GM12878 (cell line): ENCODE measurements around the gene TBC1D10B. TPM values are rescaled to one million over a fixed set of nuclear protein-coding genes. Genes with fewer than 3 reads are reported as not detected.

Source experiments
- ATAC-seq: fragments of 200-7000 bp; cut with Tn5 transposase; 3 replicates; pipeline ENCODE4 v1.9.1; 2020; ENCODE audit warnings: mild to moderate bottlenecking, moderate library complexity
- BruUV-seq: library from RNA; stranded (reverse); fragments of 400-500 nt; replicated peaks from 2 replicates; lab custom pipeline; 2021; lab: Mats Ljungman, UMichigan
- CTCF ChIA-PET: fragments of 300-600 bp; sonication (Branson Sonifier 250); formaldehyde crosslinking; extraction: SDS; loops from one replicate; lab custom pipeline; 2021; ENCODE audit warnings: inconsistent platforms; lab: Yijun Ruan, JAX
- POLR2A ChIA-PET: fragments of 350-600 bp; formaldehyde crosslinking; extraction: SDS; loops from one replicate; lab custom pipeline; 2021; ENCODE audit warnings: inconsistent platforms; lab: Charles Lee
- RAD21 ChIA-PET: fragments of 300-600 bp; sonication (Branson Sonifier 250); formaldehyde crosslinking; loops from one replicate; lab custom pipeline; 2023; ENCODE audit warnings: antibody characterized with exemption; ENCODE audit not compliant: unreplicated experiment; lab: Charles Lee
- SMC1A ChIA-PET: fragments of 300-600 bp; sonication (Branson Sonifier 250); formaldehyde crosslinking; loops from one replicate; lab custom pipeline; 2023; ENCODE audit not compliant: unreplicated experiment, uncharacterized antibody; lab: Charles Lee
- DNase-seq: peaks from one replicate; pipeline ENCODE4 v3.0.0-alpha.2; 2011; ENCODE audit warnings: low read depth, low spot score
- FAIRE-seq: peaks from 3 replicates; lab custom pipeline; 2011; peaks lifted over from hg19 to GRCh38; lab: Jason Lieb, UNC
- H2AFZ ChIP-seq: 2 replicates; pipeline ENCODE4 v1.6.0; 2011; ENCODE audit warnings: low read depth, low read length, control low read depth; ENCODE audit not compliant: control insufficient read depth
- H3K27ac ChIP-seq: 2 replicates; pipeline ENCODE4 v1.5.1; 2011; ENCODE audit warnings: control low read depth; ENCODE audit not compliant: control insufficient read depth, insufficient read depth
- H3K27me3 ChIP-seq, 2 experiments: replicated peaks in 1 of 2; 2 replicates each; pipeline versions ENCODE4 v1.6.0 to v1.6.1; 2011; ENCODE audit warnings: low read length in 1 of 2; ENCODE audit not compliant: control insufficient read depth in 2 of 2, insufficient read depth in 2 of 2
- H3K36me3 ChIP-seq, 2 experiments: 2 replicates each; pipeline ENCODE4 v1.5.1; 2011; ENCODE audit warnings: low read length in 1 of 2; ENCODE audit not compliant: control insufficient read depth in 2 of 2, insufficient read depth in 2 of 2
- H3K4me1 ChIP-seq: 2 replicates; pipeline ENCODE4 v1.6.1; 2011; ENCODE audit warnings: mild to moderate bottlenecking, low read length, moderate library complexity, mixed read lengths; ENCODE audit not compliant: control insufficient read depth, insufficient read depth
- H3K4me2 ChIP-seq: 2 replicates; pipeline ENCODE4 v1.6.0; 2011; ENCODE audit warnings: control low read depth; ENCODE audit not compliant: control insufficient read depth, insufficient read depth
- H3K4me3 ChIP-seq: fragments of 200-600 bp; sonication (generic); 2 replicates; pipeline ENCODE4 v1.5.1; 2016
- H3K79me2 ChIP-seq: 2 replicates; pipeline ENCODE4 v1.6.0; 2011; ENCODE audit warnings: low read length; ENCODE audit not compliant: control insufficient read depth, insufficient read depth
- H3K9ac ChIP-seq: 2 replicates; pipeline ENCODE4 v1.8.0; 2011; ENCODE audit warnings: low read length, control low read depth, mixed read lengths; ENCODE audit not compliant: control insufficient read depth, insufficient read depth
- H3K9me3 ChIP-seq: replicated peaks from 3 replicates; pipeline ENCODE4 v1.5.1; 2011; ENCODE audit warnings: mild to moderate bottlenecking, low read length; ENCODE audit not compliant: control insufficient read depth, insufficient read depth
- H4K20me1 ChIP-seq: 2 replicates; pipeline ENCODE4 v1.6.0; 2011; ENCODE audit not compliant: control insufficient read depth, insufficient read depth
- EGR1 ChIP-seq, 2 experiments: IDR thresholded peaks; 1 replicate in 1 of 2; 2 replicates in 1 of 2; pipeline ENCODE4 v1.6.1; 2011 to 2012; ENCODE audit warnings: low read depth in 2 of 2, low read length in 2 of 2, borderline replicate concordance in 1 of 2, mild to moderate bottlenecking in 1 of 2, moderate library complexity in 1 of 2
- HDGF ChIP-seq: fragments of 450-650 bp; IDR thresholded peaks from 2 replicates; pipeline ENCODE4 v1.6.1; 2016; ENCODE audit warnings: antibody characterized with exemption
- KDM1A ChIP-seq: fragments of 200-600 bp; sonication (generic); IDR thresholded peaks from 2 replicates; pipeline ENCODE4 v1.6.1; 2016; ENCODE audit warnings: borderline replicate concordance
- LARP7 ChIP-seq: fragments of 450-650 bp; IDR thresholded peaks from 2 replicates; pipeline ENCODE4 v1.6.1; 2017; ENCODE audit warnings: mild to moderate bottlenecking
- MTA2 ChIP-seq: fragments of 450-650 bp; IDR thresholded peaks from 2 replicates; pipeline ENCODE4 v1.6.1; 2016; ENCODE audit warnings: low read depth, mild to moderate bottlenecking, moderate library complexity
- SRF ChIP-seq, 2 experiments: IDR thresholded peaks; 2 replicates each; pipeline ENCODE4 v1.6.1; 2011; ENCODE audit warnings: low read depth in 2 of 2, low read length in 2 of 2, mild to moderate bottlenecking in 1 of 2, moderate library complexity in 1 of 2
- YY1 ChIP-seq: IDR thresholded peaks from 2 replicates; pipeline ENCODE4 v1.6.1; 2011; ENCODE audit warnings: low read depth, mild to moderate bottlenecking, low read length
- WGBS: methylation state at CpG from one replicate; pipeline ENCODE4 v1.1.6; 2016; ENCODE audit warnings: low lambda C conversion rate; ENCODE audit not compliant: insufficient replicate concordance, insufficient coverage; ENCODE audit errors: missing lambda C conversion rate; 5-methylcytosine and 5-hydroxymethylcytosine counted together
- in situ Hi-C: fragments of 300-500 bp; cut with MboI; formaldehyde crosslinking; loops from 9 replicates; pipeline ENCODE4 v1.14.3; 2018; ENCODE audit warnings: mixed read lengths
- intact Hi-C: fragments of 100-400 bp; cut with micrococcal nuclease; formaldehyde crosslinking; loops from one replicate; pipeline ENCODE4 v1.14.2; 2022; ENCODE audit not compliant: unreplicated experiment
- polyA plus RNA-seq, 11 experiments: library from polyadenylated mRNA; depleted of rRNA in 4 of 11; unstranded in 6 of 11; stranded (reverse) in 5 of 11; fragments of >200 nt; fragmentation: Nextera tagmentation in 4 of 11; fragmentation: Illumina TruSeq in 1 of 11; extraction: Ambion mirVana in 4 of 11; extraction: Trizol in 1 of 11; gene quantifications; 1 replicate in 1 of 11; 2 replicates in 10 of 11; pipeline versions ENCODE4 v1.2.1 to v1.2.3, GENCODE V29; 2011 to 2016; ENCODE audit warnings: inconsistent platforms in 2 of 11, missing spikeins in 2 of 11, low read depth in 1 of 11
- total RNA-seq, 4 experiments: library from RNA; depleted of rRNA in 3 of 4; stranded (reverse); fragments of >200 nt in 3 of 4; fragmentation: Illumina TruSeq in 1 of 4; extraction: Trizol in 1 of 4; gene quantifications; 2 replicates each; pipeline versions ENCODE4 v1.2.1 to v1.2.3, GENCODE V29; 2013 to 2021
- TF ChIP-seq, protein P1 (sequence below): fragments of 450-650 bp; IDR thresholded peaks from 2 replicates; pipeline ENCODE4 v1.6.1; 2017; ENCODE audit warnings: mild to moderate bottlenecking, moderate library complexity
- TF ChIP-seq, protein P2 (sequence below): fragments of 450-650 bp; formaldehyde crosslinking; IDR thresholded peaks from 2 replicates; pipeline ENCODE4 v1.4.0; 2022; ENCODE audit warnings: mild to moderate bottlenecking, moderate library complexity

The TBC1D10B gene
- total and polyA plus RNA-seq, 10 of the 15 experiments (the other 5 are each of a cell fraction or from before 2014, with no cell fraction given) = 2.2 to 51.2 (median 11.6) TPM

GRCh38 chr16:30395155-30395991 is 25.1 kb upstream of the TBC1D10B start, which contains the start of gene ZNF48:
Gene ZNF48 (plus strand): TSS chr16:30395420. CDS start chr16:30395795, 375 bp downstream.
- H3K4me3 ChIP-seq = peak within 1 kb of the TSS; percentile 92
- peaks cover 5% of the 10 kb centered on the region for H3K79me2 ChIP-seq
- no peaks in the 10 kb centered on the region for H4K20me1 ChIP-seq
- no TSS peak for BruUV-seq
- in situ Hi-C loops = no loop called here
- no peaks in the 10 kb centered on the region for H3K27me3 ChIP-seq
- ChIA-PET CTCF (interaction anchor here (0.6 to 3.3 kb wide), 12 partner anchors 13 to 212 kb away, joined by 3 to 29 read pairs (median 3); partner anchors contain the start of genes CORO1A, DCTPP1, SEPTIN1 and ZNF771), RAD21 (interaction anchor here (0.9 to 2.4 kb wide), 7 partner anchors 12 to 266 kb away, joined by 3 to 32 read pairs (median 6); partner anchors contain the start of genes SEPTIN1, TBC1D10B, ZNF747 and ZNF771), POLR2A (interaction anchor here (0.6 to 3.1 kb wide), 8 partner anchors 10 to 77 kb away, joined by 3 to 25 read pairs (median 5); partner anchors contain the start of genes ITGAL, SEPTIN1 and ZNF771), SMC1A (interaction anchor here (1.0 to 2.4 kb wide), 7 partner anchors 10 to 140 kb away, joined by 3 to 12 read pairs (median 5); partner anchors contain the start of genes DCTPP1, SEPTIN1, TBC1D10B and ZNF771)
- H3K27ac ChIP-seq = peak within 1 kb of the TSS; percentile 42
- peaks cover 13% of the 10 kb centered on the region for H3K4me1 ChIP-seq
- intact Hi-C loops = no loop called here
- no peak for FAIRE-seq
- H3K36me3 ChIP-seq = peaks cover 0 to 2% of the 10 kb centered on the region in 2 experiments; a peak in 3 of 4 replicates
- ATAC-seq = peak; percentile 90
- H3K4me2 ChIP-seq = peak within 1 kb of the TSS; percentile 92
- H3K9me3 ChIP-seq = no peaks in the 10 kb centered on the region
- H2AFZ ChIP-seq = peak within 1 kb of the TSS; percentile 85
- peak within 1 kb of the TSS; percentile 63 for H3K9ac ChIP-seq
- under 1% methylated on average over 82 of the region's 103 CpGs for WGBS
- no peak for DNase-seq
- TF ChIP-seq EGR1 (IDR thresholded peaks at IDR 0.05; ENCODE audit: borderline replicate concordance in 1 of 2, low read depth in 2 of 2, low read length in 2 of 2) = peak in 1 of 2 experiments; percentile 95; a peak in 2 of 3 replicates
- no peak for TF ChIP-seq MTA2
- no peak for TF ChIP-seq KDM1A
- peak in 1 of 2 experiments; percentile 28; a peak in 1 of 4 replicates for TF ChIP-seq SRF (IDR thresholded peaks at IDR 0.05; ENCODE audit: low read depth in 2 of 2, low read length in 2 of 2)
- 0 out of 2 replicates have a peak, but pooled peaks have one; percentile 18 for TF ChIP-seq YY1
- 0 out of 2 replicates have a peak, but pooled peaks have one; percentile 12 for TF ChIP-seq HDGF
- TF ChIP-seq, protein P1, sequence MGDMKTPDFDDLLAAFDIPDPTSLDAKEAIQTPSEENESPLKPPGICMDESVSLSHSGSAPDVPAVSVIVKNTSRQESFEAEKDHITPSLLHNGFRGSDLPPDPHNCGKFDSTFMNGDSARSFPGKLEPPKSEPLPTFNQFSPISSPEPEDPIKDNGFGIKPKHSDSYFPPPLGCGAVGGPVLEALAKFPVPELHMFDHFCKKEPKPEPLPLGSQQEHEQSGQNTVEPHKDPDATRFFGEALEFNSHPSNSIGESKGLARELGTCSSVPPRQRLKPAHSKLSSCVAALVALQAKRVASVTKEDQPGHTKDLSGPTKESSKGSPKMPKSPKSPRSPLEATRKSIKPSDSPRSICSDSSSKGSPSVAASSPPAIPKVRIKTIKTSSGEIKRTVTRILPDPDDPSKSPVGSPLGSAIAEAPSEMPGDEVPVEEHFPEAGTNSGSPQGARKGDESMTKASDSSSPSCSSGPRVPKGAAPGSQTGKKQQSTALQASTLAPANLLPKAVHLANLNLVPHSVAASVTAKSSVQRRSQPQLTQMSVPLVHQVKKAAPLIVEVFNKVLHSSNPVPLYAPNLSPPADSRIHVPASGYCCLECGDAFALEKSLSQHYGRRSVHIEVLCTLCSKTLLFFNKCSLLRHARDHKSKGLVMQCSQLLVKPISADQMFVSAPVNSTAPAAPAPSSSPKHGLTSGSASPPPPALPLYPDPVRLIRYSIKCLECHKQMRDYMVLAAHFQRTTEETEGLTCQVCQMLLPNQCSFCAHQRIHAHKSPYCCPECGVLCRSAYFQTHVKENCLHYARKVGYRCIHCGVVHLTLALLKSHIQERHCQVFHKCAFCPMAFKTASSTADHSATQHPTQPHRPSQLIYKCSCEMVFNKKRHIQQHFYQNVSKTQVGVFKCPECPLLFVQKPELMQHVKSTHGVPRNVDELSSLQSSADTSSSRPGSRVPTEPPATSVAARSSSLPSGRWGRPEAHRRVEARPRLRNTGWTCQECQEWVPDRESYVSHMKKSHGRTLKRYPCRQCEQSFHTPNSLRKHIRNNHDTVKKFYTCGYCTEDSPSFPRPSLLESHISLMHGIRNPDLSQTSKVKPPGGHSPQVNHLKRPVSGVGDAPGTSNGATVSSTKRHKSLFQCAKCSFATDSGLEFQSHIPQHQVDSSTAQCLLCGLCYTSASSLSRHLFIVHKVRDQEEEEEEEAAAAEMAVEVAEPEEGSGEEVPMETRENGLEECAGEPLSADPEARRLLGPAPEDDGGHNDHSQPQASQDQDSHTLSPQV = no peak
- TF ChIP-seq, protein P2, sequence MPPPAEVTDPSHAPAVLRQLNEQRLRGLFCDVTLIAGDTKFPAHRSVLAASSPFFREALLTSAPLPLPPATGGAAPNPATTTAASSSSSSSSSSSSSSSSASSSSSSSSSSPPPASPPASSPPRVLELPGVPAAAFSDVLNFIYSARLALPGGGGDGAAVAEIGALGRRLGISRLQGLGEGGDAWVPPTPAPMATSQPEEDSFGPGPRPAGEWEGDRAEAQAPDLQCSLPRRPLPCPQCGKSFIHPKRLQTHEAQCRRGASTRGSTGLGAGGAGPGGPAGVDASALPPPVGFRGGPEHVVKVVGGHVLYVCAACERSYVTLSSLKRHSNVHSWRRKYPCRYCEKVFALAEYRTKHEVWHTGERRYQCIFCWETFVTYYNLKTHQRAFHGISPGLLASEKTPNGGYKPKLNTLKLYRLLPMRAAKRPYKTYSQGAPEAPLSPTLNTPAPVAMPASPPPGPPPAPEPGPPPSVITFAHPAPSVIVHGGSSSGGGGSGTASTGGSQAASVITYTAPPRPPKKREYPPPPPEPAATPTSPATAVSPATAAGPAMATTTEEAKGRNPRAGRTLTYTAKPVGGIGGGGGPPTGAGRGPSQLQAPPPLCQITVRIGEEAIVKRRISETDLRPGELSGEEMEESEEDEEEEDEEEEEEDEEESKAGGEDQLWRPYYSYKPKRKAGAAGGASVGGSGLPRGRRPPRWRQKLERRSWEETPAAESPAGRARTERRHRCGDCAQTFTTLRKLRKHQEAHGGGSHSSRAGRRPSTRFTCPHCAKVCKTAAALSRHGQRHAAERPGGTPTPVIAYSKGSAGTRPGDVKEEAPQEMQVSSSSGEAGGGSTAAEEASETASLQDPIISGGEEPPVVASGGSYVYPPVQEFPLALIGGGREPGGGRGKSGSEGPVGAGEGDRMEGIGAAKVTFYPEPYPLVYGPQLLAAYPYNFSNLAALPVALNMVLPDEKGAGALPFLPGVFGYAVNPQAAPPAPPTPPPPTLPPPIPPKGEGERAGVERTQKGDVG (CRISPR knock-in tag) = no peak
- peak; percentile 94 for TF ChIP-seq LARP7
